Embryonic facial prominence (tissue), 1 donor: ENCODE data around the gene OVAAL.

Source experiments
- DNase-seq: peaks from one replicate; pipeline ENCODE4 v3.0.0-alpha.2; 2016; ENCODE audit errors: extremely low spot score

OVAAL gene

GRCh38 chr1:180571060-180571831, 12.5 kb downstream of the OVAAL start:
- DNase-seq = no peak

DNA sequence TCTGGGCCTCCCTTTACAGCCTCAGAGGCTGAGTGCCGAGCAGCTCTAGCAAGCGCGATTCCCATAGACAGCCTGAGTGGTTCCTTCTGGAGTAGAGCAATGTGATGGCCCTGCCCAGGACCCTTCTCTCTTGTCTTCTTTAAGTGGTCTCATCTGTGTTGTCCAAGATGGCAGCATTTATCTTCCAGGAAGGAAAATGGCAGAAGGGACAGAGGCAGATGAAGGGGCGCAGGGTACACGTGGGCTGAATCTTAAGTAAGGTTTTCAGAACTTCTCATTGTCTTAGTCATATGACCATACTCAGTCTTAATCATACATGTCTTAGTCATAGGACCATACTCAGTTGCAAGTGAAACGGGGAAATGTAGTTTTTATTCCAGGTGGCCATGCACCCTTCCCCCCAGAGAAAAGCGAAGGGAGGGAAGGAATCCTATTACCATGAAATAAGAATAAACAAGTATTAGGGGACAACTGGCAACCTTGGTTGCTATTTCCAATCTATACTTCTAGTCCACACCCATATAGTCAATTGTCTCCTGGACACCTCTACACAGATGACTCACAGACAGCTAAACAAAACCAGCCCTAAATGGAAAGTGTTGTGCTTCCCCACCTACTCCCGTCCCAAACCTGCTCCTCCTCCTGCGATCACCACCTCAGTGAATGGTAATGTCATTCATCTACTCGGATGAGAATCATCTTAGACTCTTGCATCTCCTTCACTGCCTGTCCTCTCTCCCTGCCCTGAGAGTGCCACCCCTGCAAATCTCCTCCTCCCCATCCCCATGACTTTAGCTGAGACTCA, 13.3 kb downstream of the OVAAL start:
- DNase-seq = no peak

DNA sequence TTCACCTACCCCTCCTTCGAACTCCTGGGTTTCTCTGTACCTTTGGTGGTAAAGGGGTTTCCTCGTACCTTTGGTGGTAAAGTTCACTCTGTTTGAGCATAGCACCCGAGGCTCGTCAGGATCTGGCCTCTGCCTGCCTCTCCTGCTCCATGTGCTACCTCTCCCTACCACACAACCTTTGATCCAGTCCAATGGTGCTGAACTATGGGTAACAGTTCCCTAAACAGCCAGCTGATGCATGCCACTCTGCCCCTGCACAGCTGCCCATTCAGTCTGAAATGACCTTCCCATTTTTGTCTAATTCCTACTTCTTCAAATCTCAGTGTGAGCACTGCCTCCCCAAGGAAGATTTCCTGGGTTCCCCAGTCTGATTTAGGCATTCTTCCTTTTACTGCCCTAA, 14.0 kb downstream of the OVAAL start:
- DNase-seq = no peak

DNA sequence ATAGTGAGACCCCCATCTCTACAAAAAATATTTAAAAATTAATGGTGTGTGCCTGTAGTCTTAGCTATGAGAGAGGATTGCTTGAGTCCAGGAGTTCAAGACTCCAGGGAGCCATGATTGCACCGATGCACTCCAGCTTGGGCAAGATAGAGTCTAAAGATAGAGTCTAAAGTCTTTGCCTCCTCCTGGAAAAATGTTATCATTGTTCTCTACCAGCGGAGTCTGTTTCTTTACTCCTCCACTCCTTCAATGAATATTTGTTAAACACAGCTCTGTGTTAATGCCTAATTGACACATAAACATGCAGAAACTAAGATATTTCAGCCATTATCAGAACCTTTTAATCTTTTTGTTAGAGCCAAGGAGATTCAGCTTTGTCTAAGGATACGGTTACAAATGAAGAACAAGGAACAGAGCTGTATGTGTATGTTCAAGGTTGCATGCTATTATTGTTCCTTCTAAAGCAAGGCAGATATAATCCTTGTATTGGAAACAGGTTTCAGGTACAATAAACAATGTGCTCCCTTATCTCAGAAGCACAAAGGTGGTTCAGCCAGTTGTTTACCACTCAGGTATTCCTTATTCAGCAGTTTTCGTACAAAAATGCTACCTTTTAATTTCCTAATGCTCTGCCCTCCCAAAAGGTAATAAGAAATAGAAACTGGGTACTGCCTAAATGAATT, 15.4 kb downstream of the OVAAL start:
- no peak for DNase-seq

GRCh38 chr1:180577361-180577760, 18.6 kb downstream of the OVAAL start:
- DNase-seq = no peak

DNA sequence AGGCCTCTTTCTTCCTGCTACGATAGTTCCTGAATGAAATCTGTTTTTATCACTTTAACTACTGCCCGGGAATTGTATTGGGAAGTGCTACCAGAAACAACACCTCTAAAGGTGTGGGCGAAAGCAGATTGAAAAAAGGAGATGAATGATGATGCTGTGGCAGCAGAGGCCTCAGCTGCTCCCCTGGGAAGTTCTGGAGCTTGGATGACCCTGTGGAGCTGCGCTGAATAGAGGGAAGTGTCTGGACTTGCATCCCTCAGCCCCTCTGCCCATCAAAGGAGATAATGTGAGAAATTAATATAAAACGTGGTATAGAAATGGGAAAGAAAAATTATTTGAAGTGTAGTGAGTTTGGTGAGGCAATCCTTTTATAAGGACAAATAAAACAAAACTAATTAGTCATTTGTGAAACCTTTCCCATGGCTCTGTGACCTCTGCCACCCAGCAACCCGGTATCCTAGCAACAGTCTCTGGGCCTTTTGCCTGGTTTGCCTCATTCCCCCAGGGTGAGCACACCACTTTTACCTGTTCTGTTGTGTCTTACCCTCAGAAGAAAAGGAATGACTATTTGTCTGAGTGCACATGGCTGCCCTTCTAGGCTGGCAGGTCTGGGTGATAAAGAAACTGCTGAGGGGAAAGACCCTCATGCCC, 21.3 kb downstream of the OVAAL start:
- no peak for DNase-seq

- DNase-seq = no peak
Observed at GRCh38 chr1:180581635-180582039, 22.9 kb downstream of the OVAAL start.

DNA sequence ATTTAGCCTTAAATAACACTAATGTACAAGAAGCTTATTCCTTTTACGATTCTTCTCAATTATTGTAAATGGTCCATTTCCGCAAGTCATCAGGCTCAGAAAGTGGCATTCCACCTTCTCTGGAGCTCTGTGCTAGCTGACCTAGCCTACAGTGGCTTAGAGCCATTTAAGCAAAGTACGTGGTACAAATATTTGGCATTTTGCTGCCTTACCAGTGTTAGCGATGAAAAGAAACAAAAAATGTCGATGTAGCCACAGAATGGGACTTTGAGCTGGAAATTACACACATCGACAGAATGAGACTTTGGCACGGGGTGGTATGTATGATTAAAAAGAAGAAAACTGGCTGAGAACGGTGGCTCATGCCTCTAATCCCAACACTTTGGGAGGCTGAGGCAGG, 26.1 kb downstream of the OVAAL start:
- no peak for DNase-seq

GRCh38 chr1:180585994-180586359, 27.2 kb downstream of the OVAAL start:
- no peak for DNase-seq

DNA sequence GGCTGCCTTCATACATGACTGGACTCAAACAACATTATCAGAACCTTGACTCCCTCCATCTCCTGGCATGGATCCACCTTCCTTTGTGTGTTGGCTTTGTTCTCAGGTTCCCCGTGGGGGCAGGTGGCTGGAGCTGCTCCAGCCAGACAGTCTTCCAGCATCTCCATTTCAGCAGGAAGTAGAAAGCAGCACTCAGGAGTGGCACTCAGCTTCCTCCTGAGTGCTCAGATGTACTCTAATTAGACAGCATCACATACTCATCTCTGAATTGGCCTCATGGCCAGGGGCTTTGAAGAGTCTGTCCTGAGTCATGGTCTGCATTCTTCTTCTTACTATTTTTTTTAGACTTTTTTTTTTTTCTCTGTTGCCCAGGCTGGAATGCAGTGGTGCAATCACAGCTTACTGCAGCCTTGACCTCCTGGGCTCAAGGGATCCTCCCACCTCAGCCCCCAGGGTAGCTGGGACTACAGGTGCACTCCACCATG, 27.9 kb downstream of the OVAAL start:
- no peak for DNase-seq

DNA sequence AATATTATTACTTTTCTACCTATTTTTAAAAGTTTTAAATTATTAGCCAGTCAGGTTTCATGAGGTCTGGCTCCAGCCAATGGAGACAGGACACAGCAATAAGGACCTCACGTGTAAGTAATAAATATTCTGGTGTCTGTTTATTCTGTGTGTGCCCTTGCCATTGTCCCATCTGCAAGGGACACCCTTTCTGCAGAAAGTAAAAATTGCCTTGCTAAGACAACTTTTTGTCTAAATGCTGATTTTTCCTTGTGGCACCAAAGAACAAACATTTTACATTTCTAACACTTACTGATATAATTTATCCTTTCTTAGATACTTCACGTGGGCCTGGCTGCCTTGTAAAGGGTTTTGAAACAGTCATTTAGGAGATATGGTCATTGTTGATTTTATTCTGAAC, 29.4 kb downstream of the OVAAL start:
- no peak for DNase-seq

DNA sequence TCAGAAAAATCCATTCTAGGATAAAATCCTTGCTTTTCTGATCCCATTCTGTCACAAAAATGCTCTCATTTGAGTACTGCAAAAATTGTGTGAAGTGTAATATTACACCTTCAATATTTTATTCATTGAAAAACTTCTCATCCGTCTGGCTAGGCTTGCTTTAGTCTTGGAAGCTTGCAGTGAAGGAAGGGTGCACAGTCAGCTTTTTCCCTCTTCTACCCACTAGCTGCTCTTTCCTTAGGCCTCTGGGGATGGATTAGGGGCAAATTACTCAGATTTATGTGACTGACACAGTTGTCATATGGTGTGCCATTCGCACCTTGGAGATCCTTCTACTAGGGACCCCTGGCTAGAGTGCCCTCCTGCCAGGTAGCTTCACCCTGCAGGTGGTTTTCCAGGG, 32.1 kb downstream of the OVAAL start:
- DNase-seq = no peak

DNA sequence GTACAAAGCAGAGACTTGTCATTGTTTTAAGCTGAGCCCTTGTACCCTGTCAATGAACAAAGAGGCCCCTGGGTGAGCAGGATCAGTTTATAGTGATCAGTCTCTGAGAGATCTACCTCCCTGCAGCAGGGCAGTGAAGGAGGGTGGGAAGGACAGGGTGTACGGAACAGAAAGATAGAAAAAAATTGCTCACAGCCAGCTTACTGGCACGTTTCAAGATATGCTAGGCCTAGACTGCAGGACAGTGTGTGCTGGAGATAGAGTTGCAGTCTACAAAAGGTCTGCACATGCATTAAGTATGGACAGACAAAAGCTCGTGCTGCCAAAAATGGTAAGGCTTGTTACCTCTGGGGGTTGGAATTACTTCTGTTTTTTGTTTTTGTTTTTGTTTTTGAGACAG, 34.6 kb downstream of the OVAAL start:
- DNase-seq = no peak

GRCh38 chr1:180594723-180595122, 36.0 kb downstream of the OVAAL start:
- no peak for DNase-seq

DNA sequence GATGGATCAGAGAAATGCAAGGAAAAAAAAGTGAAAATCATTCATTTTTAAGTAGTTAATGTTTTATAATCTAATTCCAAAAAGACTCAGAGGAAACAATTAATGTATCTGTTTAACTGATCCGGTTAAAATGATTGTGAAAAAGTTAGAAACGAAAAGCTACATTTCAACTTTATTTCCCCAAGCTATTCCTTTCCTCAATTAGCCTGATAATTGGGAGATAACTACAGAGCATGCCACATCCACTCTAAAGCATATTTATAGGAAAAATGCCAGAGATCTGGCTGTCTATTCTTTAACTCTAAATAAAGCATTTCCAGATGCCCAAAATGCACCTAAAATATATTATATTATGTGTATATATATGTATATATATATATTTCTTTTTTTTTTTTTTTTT, 37.2 kb downstream of the OVAAL start:
- no peak for DNase-seq

GRCh38 chr1:180597520-180597919, 38.8 kb downstream of the OVAAL start:
- no peak for DNase-seq

DNA sequence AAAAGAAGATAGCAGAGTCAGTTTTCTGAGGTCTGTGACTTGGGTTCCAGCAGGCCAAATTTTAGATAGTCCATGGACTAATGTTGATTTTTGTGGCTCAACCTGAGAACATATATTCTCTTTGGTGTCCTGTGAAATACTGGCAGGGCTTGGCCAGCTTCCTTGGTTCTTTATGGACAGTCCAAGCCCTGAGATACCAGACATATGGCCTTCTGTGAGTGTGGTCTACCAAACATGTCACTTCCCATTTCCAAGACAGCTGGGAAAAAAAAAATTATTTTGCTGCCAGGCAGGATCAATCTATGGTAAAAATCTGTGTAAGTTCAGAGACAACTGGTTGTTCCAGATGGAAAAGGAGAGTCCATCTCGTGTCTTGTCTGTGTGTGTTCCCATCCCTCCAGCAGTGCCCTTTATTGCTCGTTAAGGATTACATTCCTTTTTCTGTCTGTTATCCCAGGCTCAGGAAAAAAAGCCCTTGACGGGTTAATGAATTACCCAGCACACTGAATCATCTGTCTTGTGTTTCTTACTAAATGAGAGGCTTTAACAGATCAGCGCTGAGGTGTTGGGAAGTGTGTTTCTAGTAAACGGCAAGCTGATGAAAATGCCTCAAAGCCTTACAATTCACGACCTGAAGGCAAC, 39.7 kb downstream of the OVAAL start:
- DNase-seq = no peak

DNA sequence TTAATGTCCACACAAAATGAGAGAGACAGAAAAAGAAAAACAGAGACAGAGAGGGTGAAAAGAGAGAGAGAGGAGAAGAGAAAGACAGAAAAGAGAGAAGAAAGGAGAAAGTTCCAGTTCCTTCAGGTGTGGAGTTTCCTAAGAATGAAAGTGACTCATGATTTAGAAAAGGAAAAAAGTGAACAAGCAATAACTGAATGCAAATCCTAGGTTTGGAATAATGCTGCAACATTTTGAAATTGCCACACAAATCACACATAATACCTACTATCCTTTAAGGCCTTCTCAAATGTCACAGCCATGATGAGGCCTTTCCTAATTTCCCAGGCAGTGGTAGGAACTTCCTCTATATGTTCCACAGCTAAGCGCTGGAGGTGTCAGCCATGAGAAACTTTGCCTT, 41.6 kb downstream of the OVAAL start:
- no peak for DNase-seq

- no peak for DNase-seq
Observed at GRCh38 chr1:180601512-180601911, 42.7 kb downstream of the OVAAL start.

- no peak for DNase-seq
Observed at GRCh38 chr1:180603223-180603849, 44.6 kb downstream of the OVAAL start.

- DNase-seq = no peak
Observed at GRCh38 chr1:180603850-180604226, 45.1 kb downstream of the OVAAL start.
